Measurements from ENCODE around the gene STRIP2.
"Not testable (repeated sequence)": the region's sequence is repeated elsewhere in the genome, so short reads cannot be mapped to it uniquely, and the experiment has no call there.

STRIP2 gene

GRCh38 chr7:129393255-129393654, 41.0 kb upstream of the STRIP2 start:
- Histone ChIP-seq H3K27ac (ENCODE audit: low read depth, low read length) (no peak overlapping the region), H3K36me3 (ENCODE audit: control insufficient read depth, insufficient read depth, low read length) (peaks cover 14% of the 10 kb centered on the region; the same call in 1 of the 2 replicates), H3K9me3 (ENCODE audit: control insufficient read depth, insufficient read depth, low read depth, low read length) (no peaks in the 10 kb centered on the region), H3K9ac (ENCODE audit: low read length) (no peak overlapping the region), H3K4me1 (ENCODE audit: control insufficient read depth, insufficient read depth, low read length) (peaks cover 10% of the 10 kb centered on the region), H3K4me3 (ENCODE audit: low read depth, low read length) (no peak overlapping the region), H3K27me3 (ENCODE audit: control insufficient read depth, insufficient read depth, low read length) (no peaks in the 10 kb centered on the region)

DNA sequence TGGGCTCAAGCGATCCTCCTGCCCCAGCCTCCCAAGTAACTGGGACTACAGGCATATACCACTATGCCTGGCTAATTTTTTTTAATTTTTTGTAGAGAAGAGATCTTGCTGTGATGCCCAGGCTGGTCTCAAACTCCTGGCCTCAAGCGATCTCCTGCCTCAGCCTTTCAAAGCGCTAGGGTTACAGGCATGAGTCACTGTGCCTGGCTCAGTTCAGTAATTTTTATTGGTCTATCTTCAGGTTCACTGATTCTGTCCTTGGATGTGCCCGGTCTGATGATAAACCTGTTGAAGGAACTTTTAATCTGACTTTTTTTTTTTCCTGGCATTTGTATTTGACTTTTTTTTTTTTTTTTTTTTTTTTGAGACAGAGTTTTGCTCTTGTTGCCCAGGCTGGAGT, 40.1 kb upstream of the STRIP2 start:
- Histone ChIP-seq H3K27me3 (ENCODE audit: control insufficient read depth, insufficient read depth, low read length) (no peaks in the 10 kb centered on the region), H3K4me1 (ENCODE audit: control insufficient read depth, insufficient read depth, low read length) (peaks cover 5% of the 10 kb centered on the region; the same call in 1 of the 2 replicates), H3K4me3 (ENCODE audit: low read depth, low read length) (no peak overlapping the region), H3K9me3 (ENCODE audit: control insufficient read depth, insufficient read depth, low read depth, low read length) (no peaks in the 10 kb centered on the region), H3K27ac (ENCODE audit: low read depth, low read length) (no peak overlapping the region), H3K36me3 (ENCODE audit: control insufficient read depth, insufficient read depth, low read length) (peaks cover 14% of the 10 kb centered on the region; the same call in 1 of the 2 replicates), H3K9ac (ENCODE audit: low read length) (no peak overlapping the region)

DNA sequence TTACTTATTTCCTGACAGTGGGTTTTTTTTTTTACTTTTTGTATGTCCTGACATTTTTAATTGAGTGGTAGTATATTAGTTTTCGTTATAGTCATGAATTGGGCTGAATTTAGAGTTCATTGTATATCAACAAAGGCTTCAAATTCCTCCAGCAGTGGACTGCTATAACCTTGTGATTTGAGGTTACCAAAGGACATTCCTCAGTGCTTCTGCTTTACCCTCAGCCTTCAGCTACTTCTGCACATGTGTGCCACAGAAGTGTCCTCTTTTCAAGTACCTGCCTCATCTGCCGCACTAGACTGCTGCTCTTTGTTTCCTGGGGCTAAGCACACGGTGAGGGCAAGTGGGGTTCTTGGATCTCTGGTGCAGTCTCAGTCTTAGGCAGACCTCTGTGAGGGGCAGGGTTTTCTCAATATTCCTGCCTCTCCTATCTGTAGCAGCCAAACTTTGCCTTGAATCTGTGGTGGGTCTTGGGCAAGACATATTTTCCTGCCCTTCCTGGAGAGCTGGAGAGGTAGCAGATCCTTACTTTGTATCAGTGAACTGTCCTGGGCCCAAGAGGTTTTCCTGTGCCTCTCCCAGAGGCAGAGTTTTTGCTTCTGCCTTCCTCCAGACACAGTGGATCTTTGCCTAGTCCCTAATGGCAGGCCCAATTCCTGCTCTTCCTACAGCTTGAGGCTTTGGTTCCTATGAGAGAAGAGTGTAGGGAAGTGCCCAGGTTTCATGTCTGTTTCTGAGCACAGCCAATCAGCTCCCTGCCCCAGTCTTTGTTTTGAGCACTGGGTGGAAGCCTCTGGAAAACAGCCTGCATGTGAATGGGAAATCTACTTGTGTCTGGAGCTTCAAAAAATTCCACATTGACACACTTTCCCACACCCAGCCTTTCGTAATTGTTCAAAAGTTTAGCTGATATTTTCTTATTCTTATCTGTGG, 39.0 kb upstream of the STRIP2 start:
- H3K27me3 ChIP-seq (ENCODE audit: control insufficient read depth, insufficient read depth, low read length) = no peaks in the 10 kb centered on the region
- H3K4me3 ChIP-seq (ENCODE audit: low read depth, low read length) = no peak overlapping the region
- H3K36me3 ChIP-seq (ENCODE audit: control insufficient read depth, insufficient read depth, low read length) = peaks cover 12% of the 10 kb centered on the region; the same call in 1 of the 2 replicates
- H3K9ac ChIP-seq (ENCODE audit: low read length) = no peak overlapping the region
- no peak overlapping the region for H3K27ac ChIP-seq (ENCODE audit: low read depth, low read length)
- H3K9me3 ChIP-seq (ENCODE audit: control insufficient read depth, insufficient read depth, low read depth, low read length) = no peaks in the 10 kb centered on the region
- H3K4me1 ChIP-seq (ENCODE audit: control insufficient read depth, insufficient read depth, low read length) = peaks cover 5% of the 10 kb centered on the region; the same call in 1 of the 2 replicates

DNA sequence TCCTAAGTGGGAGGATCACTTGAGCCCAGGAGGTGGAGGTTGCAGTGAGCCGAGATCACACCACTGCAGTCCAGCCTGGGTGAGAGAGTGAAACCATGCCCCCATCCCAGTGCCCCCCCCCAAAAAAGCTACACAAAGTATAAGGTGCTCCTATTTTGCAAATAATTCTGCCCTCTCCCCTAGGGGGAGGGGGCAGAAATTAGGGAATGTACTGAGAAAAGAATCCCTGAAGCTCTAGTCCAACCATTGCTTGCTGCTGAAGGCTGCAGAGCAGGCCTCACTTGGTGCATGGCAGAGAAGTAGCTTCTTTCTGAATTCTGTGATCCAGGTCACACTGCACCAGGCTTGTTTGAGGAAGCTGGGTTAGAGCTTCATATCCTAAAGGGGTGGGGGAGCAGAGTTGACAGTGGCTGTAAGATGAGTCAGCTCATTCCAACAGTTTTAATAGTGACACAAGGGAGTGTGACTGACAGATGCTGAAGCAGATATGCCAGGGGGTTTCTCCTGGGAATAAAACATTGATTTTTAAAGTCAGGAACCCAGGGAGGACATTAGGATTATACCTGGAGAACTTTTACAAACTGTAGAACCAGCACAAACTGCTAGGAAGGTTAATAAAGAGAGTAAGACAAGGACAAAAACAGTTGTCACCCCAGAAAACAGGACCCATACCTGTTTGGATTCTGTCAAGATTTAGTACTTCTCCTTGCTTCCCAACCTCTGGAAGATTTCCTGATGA, 32.8 kb upstream of the STRIP2 start:
- Histone ChIP-seq H3K27me3 (ENCODE audit: control insufficient read depth, insufficient read depth, low read length) (no peaks in the 10 kb centered on the region), H3K4me1 (ENCODE audit: control insufficient read depth, insufficient read depth, low read length) (peaks cover 12% of the 10 kb centered on the region), H3K9me3 (ENCODE audit: control insufficient read depth, insufficient read depth, low read depth, low read length) (no peaks in the 10 kb centered on the region), H3K36me3 (ENCODE audit: control insufficient read depth, insufficient read depth, low read length) (peaks cover 11% of the 10 kb centered on the region; the same call in 1 of the 2 replicates), H3K9ac (ENCODE audit: low read length) (no peak overlapping the region), H3K4me3 (ENCODE audit: low read depth, low read length) (no peak overlapping the region), H3K27ac (ENCODE audit: low read depth, low read length) (0 out of 2 replicates have a peak overlapping the region, but pooled peaks have one; percentile 0)

- H3K4me3 ChIP-seq (ENCODE audit: low read depth, low read length) = no peak overlapping the region
- no peak overlapping the region for H3K9ac ChIP-seq (ENCODE audit: low read length)
- H3K9me3 ChIP-seq (ENCODE audit: control insufficient read depth, insufficient read depth, low read depth, low read length) = no peaks in the 10 kb centered on the region
- H3K27ac ChIP-seq (ENCODE audit: low read depth, low read length) = 0 out of 2 replicates have a peak overlapping the region, but pooled peaks have one; percentile 0
- peaks cover 12% of the 10 kb centered on the region for H3K4me1 ChIP-seq (ENCODE audit: control insufficient read depth, insufficient read depth, low read length)
- H3K36me3 ChIP-seq (ENCODE audit: control insufficient read depth, insufficient read depth, low read length) = peaks cover 13% of the 10 kb centered on the region; the same call in 1 of the 2 replicates
- H3K27me3 ChIP-seq (ENCODE audit: control insufficient read depth, insufficient read depth, low read length) = no peaks in the 10 kb centered on the region
Measured at GRCh38 chr7:129401967-129402860, 32.0 kb upstream of the STRIP2 start.

DNA sequence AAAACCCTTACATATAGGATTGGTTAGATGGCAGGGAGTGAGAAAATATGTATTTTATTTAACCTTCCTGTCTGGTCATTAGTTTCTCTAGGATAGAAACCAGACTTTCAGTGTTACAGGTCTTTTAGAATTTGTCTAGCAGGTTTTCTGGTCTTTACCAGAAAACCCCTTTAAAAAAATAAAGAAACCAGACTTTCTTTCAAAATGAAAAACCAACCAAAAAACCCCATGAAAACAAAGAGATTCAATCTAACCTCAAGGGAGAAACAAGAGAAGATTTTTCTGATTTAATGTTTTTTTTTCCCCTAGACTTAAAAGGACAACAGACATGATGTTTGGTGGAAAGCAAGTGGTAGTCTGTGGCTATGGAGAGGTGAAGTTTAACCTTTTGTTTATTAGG, 28.7 kb upstream of the STRIP2 start:
- H3K27ac ChIP-seq (ENCODE audit: low read depth, low read length) = no peak overlapping the region
- no peaks in the 10 kb centered on the region for H3K9me3 ChIP-seq (ENCODE audit: control insufficient read depth, insufficient read depth, low read depth, low read length)
- no peaks in the 10 kb centered on the region for H3K27me3 ChIP-seq (ENCODE audit: control insufficient read depth, insufficient read depth, low read length)
- no peak overlapping the region for H3K9ac ChIP-seq (ENCODE audit: low read length)
- H3K4me3 ChIP-seq (ENCODE audit: low read depth, low read length) = no peak overlapping the region
- H3K36me3 ChIP-seq (ENCODE audit: control insufficient read depth, insufficient read depth, low read length) = peaks cover 7% of the 10 kb centered on the region; the same call in 1 of the 2 replicates
- peaks cover 12% of the 10 kb centered on the region for H3K4me1 ChIP-seq (ENCODE audit: control insufficient read depth, insufficient read depth, low read length)

- H3K27me3 ChIP-seq (ENCODE audit: control insufficient read depth, insufficient read depth, low read length); H3K4me3 ChIP-seq (ENCODE audit: low read depth, low read length); H3K27ac ChIP-seq (ENCODE audit: low read depth, low read length); H3K9me3 ChIP-seq (ENCODE audit: control insufficient read depth, insufficient read depth, low read depth, low read length); H3K36me3 ChIP-seq (ENCODE audit: control insufficient read depth, insufficient read depth, low read length); H3K9ac ChIP-seq (ENCODE audit: low read length); H3K4me1 ChIP-seq (ENCODE audit: control insufficient read depth, insufficient read depth, low read length): not testable (repeated sequence)
Measured at GRCh38 chr7:129410238-129410637, 24.0 kb upstream of the STRIP2 start.

GRCh38 chr7:129412501-129412900, 21.7 kb upstream of the STRIP2 start:
- Histone ChIP-seq H3K27me3 (ENCODE audit: control insufficient read depth, insufficient read depth, low read length) (no peaks in the 10 kb centered on the region), H3K4me1 (ENCODE audit: control insufficient read depth, insufficient read depth, low read length) (no peaks in the 10 kb centered on the region), H3K9ac (ENCODE audit: low read length) (no peak overlapping the region), H3K4me3 (ENCODE audit: low read depth, low read length) (no peak overlapping the region), H3K27ac (ENCODE audit: low read depth, low read length) (no peak overlapping the region), H3K9me3 (ENCODE audit: control insufficient read depth, insufficient read depth, low read depth, low read length) (no peaks in the 10 kb centered on the region), H3K36me3 (ENCODE audit: control insufficient read depth, insufficient read depth, low read length) (0 out of 2 replicates have a peak, but pooled peaks cover 3% of the 10 kb centered on the region)

GRCh38 chr7:129417073-129417472, 17.2 kb upstream of the STRIP2 start:
- H3K9ac ChIP-seq (ENCODE audit: low read length) = no peak overlapping the region
- H3K9me3 ChIP-seq (ENCODE audit: control insufficient read depth, insufficient read depth, low read depth, low read length) = no peaks in the 10 kb centered on the region
- no peak overlapping the region for H3K27ac ChIP-seq (ENCODE audit: low read depth, low read length)
- H3K4me3 ChIP-seq (ENCODE audit: low read depth, low read length) = no peak overlapping the region
- 0 out of 2 replicates have a peak, but pooled peaks cover 3% of the 10 kb centered on the region for H3K36me3 ChIP-seq (ENCODE audit: control insufficient read depth, insufficient read depth, low read length)
- H3K4me1 ChIP-seq (ENCODE audit: control insufficient read depth, insufficient read depth, low read length) = no peaks in the 10 kb centered on the region
- H3K27me3 ChIP-seq (ENCODE audit: control insufficient read depth, insufficient read depth, low read length) = no peaks in the 10 kb centered on the region

DNA sequence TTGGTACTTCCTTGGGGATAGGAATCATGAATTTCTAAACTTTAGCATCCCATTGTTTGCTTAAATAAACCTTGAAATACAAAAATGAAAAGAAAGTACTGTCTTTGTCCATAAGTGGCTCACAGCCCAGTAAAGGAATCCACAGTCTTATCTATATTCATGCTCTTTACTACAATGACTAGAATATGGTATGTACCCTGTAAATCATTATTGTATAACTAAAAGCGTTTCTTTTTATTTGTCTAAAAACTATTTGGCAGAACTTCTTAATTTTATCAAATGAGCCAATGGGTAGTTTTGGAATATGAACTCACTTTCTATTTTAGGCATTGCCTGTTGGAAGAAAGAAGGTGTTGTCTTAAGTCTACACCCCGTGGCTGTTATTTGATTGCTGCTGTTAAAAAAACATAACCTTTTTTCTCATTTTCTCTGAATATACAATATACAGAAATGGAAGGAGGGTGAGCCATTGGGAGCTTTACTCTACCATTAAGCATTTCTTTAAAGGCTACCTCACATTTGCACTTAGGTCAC, 12.4 kb upstream of the STRIP2 start:
- H3K9me3 ChIP-seq (ENCODE audit: control insufficient read depth, insufficient read depth, low read depth, low read length) = no peaks in the 10 kb centered on the region
- H3K27ac ChIP-seq (ENCODE audit: low read depth, low read length) = no peak overlapping the region
- H3K4me1 ChIP-seq (ENCODE audit: control insufficient read depth, insufficient read depth, low read length) = no peaks in the 10 kb centered on the region
- peaks cover 31% of the 10 kb centered on the region for H3K36me3 ChIP-seq (ENCODE audit: control insufficient read depth, insufficient read depth, low read length)
- no peak overlapping the region for H3K9ac ChIP-seq (ENCODE audit: low read length)
- no peak overlapping the region for H3K4me3 ChIP-seq (ENCODE audit: low read depth, low read length)
- H3K27me3 ChIP-seq (ENCODE audit: control insufficient read depth, insufficient read depth, low read length) = no peaks in the 10 kb centered on the region
